HG03175 (cell line): Measurements from ENCODE around the gene SERGEF.

Experiments used
- ATAC-seq: cut with Tn5 transposase; IDR thresholded peaks from one replicate; pipeline ENCODE4 v1.9.1; 2021; ENCODE audit warnings: mild to moderate bottlenecking, moderate library complexity; ENCODE audit not compliant: unreplicated experiment

Gene SERGEF

DNA sequence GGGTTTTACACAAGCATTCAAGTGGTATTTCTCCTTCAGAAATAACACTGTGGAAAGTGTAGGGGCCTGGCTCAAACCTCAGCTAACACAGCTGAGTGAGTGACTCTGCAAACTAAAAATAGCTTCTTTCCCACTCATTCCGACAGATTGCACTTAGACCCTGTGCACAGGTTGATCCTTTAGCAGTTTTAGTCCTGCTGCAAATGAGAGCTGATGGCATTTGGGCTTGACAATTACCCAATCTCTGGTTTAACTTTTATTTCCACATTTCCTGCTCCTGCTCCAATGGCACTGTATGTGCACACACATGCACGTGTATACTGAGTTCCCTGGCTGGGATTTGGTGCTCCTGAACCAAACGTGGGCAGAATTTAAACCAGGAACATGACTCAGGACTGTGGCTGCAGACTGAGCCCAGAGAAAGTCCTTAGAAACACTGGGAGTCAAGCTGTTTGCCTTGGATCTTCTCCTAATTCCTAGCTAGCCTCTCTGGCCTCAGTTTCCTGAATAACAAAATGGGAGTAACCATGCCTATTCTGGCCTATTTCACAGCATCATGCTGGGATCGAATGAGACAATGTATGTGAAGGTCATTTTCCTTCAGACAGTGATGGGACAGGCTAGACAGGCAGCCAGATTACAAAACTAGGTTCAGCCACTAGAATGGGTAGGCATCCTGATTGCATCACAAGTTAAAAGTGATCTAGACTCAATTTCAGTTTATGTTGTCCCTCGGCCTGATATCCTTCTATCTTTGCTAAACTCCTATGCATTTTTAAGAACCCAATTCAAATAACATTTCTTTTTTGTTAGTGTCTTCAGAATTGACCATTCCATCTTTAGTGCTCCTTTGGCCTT is 58.2 kb downstream of the SERGEF start:
- no peak for ATAC-seq

DNA sequence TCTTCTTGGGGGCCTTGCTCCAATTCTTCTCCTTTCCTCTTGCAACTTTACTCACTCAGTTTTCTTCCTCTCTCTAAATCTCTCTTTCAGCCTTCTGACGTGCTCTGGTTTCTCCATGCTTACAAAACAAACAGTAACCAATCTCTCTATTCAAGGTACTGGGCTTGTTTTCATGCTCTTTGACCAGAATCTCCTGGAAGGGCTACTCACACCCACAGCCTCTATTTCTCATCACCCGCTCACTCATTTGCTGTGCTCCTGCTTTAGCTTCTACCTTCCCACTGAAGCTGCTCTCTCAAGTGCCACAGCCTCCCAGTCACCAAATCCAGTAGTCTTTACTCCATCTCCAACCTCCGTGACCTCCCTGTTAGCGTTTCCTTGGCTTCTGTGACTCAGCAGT is 60.4 kb downstream of the SERGEF start:
- no peak for ATAC-seq

DNA sequence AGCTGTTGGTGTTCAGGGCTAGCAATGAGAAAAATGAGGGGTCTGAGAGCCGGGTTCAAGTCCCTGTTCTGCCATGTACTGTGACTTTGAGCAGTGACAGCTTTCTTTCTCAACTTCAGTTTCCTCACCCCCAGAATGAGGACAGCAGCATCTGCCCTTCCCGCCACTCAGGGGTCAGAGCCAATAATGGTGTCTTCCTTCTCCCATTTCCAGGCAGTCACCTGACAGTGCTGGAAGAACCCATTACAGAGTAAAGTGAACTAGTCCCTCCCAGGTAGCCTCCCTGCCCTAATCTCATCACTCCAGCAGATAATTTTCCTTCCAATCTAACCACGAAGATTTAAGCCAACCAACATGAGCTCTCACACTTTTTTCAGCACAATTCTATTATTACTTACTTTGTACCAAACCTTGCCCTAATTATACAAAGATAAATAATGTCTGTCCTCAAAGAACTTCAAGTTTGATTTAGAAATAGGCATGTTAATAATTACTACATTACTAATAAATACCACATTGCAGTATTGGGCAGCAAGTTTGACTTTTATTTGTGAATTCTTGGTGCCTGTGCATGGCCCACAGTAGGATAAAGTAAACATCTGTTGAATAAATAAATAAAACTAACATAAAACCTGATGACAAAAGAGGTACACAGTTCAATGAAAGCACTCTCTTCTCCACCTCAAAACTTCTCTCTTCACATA is 61.0 kb downstream of the SERGEF start:
- ATAC-seq, result no peak

DNA sequence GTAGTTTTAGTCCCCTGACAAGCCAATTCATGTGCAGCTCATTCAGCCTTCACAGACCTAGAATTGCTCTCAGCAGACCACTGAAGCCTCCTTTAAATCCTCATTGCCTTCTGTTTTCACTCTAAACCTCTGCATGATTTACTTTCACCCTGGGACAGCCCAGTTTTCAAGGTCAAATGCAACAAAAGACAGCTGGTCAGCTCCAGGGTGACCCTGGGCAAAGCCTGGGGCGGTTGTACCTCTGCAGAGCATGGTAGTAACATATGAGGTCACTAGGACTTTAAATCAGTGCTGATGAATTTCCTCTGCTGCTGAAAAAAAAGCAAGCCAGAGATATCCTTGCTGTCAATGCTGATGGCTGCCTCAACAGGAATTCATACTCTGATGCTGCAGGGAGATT is 62.2 kb downstream of the SERGEF start:
- ATAC-seq, result no peak

DNA sequence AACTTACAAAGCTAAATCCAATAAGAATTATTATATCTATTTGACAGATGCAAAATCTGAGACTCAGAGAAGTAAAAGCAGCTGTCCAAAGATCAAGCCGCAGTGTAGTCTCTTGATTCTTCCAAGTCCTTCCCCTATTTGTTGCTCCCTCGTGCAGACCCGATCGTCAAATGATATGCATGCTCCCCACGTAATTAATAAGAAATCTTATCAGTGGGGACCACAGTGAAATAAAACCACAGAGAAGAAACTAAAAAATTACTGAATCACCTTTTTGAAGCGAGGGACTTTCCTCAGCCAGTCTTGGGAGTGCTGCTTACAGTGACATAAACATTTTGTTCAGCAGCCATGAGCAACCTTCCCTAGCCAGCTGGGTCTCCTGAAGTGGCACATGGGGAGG is 64.6 kb downstream of the SERGEF start:
- no peak for ATAC-seq

DNA sequence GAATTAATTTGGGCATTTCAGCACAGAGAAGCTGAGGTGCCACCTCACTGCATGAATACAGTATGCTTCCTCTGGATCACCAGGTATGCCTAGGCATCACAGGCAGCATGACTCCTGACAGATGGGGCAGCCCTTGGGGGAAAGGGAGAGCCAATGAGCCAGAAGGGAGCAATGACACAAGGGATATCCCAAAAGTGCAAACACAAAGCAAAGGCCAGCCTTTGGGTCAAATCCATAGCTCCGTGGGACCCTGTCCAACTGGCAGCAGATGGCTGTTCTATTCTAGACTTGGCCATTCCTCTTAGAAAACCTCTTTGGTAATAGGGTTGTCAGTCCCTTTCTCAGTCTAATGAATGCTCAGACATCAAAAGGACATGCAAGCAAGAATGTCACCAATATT is 73.3 kb downstream of the SERGEF start:
- no peak for ATAC-seq

DNA sequence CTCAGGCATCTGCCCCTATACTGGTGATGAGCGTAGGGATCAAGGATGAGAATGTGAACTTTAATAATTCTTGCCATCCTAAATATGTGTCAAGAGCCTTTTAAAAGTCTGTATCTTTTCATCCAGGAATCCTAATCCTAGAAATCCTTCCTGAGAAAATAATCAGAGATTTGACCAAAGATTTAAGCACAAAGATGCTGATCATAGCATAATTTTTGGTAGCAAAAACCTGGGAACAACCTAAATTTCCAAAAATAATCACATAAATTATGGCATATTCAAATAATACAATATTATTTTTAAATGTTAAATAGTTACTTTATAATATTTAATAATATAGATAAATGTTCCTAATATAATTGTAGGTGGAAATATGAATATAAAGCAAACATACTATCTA is 76.1 kb downstream of the SERGEF start:
- ATAC-seq, result no peak

DNA sequence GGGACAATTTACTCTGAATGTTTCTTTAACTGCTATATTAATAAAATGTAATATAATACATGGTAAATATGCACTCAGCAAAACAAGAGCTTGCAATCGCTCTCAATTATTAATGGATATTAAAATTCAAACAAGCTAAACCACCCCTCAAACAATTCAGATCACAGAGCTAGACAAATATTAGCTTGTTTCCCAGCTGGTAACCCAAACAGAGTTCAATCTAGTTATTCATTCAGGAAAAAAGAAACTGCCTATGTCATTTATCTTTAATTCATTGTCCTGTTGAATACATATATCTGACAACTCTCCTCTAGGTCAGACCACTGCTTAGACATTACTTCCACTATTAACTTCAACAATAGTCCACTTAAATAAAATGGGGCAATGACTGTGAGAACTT is 78.7 kb downstream of the SERGEF start:
- ATAC-seq, result no peak

DNA sequence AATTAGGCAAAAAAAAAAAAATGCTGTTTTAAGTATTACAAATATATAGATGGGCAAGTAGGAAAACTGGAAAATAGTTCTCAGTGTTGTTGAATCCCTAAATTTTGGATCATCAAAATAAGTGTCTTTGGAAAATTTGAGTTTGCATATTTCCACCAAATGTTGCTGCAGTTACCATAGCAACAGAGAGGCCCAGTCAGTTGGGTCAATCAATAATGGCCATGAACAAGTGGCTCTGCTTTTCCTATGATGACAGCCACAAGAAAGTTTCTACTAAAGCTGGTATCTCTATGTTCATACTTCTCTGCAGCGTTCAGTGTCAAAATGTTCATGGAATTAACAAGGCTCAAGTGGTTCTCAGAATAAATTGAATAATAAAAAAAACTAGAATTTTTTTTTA is 79.1 kb downstream of the SERGEF start:
- ATAC-seq, result no peak

DNA sequence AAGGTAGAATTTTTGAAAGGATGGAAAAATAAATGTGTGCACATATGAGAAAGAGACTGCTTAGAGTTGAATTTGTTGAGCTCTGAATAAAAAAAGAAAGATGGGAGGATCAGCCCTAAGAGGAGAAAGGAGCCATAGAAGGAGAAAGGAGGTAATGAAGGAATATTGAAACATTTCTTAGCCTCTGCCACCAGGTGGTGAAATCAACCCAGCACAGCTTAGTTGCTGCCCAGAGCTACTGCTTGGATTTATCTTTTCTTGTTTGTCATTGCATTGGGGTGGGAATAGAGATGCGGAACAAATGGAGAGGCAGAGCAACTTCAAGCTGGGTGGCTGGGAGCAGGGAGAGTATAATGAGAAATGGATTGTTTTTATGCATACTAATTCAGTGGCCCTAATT is 80.4 kb downstream of the SERGEF start:
- ATAC-seq, result no peak

DNA sequence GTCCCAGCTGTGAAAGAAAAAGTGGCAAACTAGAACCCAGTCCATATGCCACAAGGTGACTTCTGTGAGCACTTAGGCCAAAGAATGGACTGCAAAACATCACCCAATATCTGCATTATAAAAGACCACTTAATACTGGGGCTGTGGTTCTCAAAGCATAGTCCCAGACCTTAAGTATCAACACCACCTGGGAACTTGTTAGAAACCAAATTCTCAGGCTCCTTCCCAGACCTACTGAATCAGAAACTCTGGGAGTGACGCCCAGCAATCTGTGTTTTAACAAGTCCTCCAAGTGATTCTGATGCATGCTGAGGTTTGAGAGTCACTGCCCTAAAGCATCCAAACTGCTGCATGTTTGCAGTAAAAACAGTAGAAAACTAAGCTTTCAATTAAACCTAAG is 81.3 kb downstream of the SERGEF start:
- ATAC-seq, result no peak

DNA sequence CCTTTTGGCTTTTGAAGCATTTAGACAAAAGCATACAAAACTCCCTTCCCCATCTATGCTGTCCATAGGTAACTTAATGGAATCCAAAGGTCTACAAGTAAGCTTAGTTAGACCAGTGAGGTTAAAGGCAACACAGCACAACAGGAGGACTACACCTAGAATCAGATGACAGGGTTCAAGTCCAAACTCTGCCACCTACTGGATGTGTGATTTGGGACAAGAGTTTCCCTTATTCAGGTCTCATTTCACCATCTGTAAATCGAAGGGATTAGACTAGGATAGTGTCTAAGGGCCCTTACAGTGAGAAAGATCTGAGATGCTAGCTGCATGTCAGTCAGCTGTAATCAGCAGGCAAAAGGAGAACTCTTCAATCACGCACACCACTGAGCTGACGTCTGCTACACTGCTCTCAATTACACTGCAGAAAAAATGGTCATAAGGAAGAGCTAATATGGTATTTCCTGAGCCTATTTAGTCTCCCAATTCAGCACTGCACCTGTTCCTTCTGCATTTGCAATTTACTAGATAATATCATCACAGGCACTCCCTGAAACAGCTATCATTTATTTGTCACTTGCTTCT is 82.2 kb downstream of the SERGEF start:
- no peak for ATAC-seq

DNA sequence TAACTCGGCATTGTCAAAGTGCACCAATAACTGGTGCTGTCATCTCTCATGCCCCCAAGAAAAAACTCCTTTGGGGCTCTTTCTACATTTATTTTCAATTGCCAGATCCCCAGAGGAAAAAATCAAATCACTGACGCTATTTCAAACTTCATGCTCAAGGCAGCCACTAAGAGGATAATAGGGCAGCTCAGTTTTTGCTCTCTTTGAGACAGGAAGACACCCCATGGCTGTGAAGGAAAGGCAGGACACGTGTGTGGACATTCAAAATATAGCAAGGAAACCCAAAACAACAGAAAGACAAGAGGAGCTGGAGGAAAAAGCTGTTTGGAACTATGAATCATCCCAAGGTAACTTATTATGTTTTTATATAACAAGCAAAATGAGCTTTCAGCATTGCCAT is 83.7 kb downstream of the SERGEF start:
- ATAC-seq, result no peak

DNA sequence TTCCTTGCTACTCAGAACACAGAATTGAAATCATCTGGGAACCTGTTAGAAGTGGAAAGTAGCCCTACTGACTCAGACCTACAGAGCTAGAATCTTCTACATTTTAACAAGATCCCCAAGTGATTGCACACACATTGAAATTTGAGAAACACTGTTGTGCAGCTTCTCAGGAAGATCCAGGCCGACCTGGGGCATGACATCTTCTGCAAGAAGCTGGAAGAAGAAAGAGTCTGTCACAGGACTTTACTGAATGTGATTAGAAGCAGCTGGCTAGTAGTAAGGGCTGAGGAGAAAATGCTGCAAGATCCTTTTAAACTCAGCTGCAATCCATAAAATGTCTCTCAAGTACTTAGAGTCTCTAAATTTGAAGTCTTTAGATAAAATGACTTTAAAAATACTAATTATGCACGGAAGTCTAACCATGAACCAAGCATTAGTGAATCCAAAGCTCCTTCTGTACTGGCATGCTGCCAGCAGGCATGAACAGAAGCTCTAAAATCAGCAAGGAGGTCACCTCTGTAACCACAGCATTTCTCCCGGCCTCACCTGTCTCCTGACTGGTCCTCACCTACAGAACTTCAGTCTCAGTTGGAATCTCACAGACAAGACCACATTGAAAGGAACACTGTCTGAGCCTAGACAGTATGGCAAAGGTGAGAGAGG is 85.0 kb downstream of the SERGEF start:
- ATAC-seq, result no peak

DNA sequence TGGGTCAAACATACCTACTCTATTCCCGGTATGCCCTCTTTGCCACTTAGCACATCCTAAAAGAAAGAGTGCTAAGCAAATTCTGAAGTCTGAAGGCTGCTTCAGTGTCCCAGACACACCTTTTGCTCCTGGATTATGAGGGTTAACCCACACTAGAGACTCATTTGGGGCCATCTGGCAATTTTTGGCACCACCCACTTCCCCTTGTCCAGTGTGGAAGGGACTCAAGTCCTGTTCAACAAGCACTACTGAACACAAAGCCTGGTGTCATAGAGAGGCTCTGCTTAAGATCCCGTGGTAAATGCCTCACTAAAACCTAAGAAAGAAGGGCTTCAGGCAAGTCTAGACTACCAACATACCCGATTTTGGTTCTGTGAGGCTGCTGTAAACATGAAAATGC is 85.8 kb downstream of the SERGEF start:
- ATAC-seq, result no peak

DNA sequence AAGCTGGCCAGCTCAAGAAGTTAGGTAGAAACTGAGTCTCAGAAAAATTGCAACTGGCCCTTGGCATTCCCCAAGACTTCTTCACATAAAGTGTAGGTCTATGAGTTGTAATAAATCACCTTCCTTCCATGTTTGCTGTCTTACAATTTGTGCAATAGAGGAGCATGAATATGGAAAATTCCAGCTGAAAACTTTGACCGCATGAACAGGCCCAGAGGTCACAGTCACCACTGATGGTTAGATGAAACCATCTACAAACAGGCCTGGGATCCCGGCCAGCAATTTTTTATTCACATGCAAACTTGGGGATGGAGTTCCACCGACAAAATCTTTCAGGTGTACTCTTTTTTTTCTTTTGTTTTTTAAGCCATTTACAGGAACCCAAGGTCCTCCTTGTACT is 88.1 kb downstream of the SERGEF start:
- no peak for ATAC-seq

DNA sequence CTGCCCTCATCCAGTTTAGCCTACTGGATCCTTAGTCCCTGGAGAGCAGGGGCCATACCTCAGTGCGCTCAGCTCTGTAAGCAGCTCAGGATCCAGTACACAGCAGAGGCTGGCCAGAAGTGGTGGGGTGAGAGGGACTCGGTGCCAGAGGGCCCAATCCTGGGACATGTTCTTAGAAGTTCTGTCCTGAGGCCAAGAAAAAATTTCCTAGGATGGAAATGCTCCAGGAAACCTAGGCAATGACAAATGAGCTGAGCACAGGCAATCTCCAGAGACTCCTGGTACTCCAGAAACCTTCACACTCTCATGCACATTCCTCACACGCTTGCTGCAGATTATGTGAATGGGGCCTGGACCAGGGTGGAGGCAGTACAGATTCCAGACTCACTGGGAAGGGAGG is 89.6 kb downstream of the SERGEF start:
- no peak for ATAC-seq

DNA sequence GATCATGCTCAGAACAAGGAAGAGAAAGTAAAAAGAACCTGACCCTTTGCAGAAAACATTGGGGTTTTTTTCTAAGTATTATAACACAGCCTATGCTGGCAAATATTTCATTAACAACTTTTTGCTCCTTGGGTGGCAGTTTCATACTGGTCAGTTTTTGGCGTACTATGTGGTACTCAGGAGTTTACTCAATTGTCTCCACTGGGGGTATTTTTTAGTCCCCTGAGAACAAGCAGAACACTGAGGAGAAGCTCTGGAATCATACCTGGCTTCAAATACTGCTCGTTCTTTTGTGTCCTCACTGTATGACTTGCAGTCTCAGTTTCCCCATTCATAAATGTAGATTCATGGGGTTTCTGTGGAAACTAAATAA is 90.4 kb downstream of the SERGEF start:
- no peak for ATAC-seq

DNA sequence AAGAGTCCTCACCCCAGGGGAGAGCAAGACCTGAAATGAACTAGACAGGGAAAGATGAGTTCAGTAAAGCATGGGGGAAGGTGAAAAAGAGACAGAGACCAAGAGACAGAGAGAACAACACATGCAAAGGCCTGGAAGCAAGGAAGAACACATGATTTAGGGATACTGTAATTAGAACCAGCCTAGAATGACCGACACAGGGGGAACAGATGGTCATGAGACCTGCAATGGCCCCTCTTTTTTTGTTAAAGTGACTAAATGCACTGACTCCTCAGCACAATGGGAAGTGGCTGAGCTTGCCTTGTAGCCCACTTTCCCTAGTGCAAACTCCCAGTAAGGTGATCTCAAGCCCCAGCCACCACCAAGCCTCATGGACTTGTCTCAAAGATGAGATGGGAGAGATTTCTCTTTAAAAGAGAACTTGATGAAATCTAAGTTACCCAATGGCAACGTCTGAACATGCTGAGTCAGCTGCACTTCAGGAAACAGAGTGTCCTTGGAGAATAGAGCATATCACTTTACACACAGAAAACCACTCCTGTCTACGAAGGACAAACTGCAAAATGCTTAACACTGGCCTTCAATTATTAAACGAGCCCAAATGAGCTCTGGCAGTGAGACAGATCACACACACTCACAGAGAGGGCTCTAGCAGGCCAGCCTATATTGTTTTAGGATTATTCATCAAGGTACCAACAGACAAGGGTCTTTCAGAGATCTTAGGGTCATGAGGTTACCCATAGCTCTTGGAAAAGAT is 91.0 kb downstream of the SERGEF start:
- ATAC-seq, result no peak

DNA sequence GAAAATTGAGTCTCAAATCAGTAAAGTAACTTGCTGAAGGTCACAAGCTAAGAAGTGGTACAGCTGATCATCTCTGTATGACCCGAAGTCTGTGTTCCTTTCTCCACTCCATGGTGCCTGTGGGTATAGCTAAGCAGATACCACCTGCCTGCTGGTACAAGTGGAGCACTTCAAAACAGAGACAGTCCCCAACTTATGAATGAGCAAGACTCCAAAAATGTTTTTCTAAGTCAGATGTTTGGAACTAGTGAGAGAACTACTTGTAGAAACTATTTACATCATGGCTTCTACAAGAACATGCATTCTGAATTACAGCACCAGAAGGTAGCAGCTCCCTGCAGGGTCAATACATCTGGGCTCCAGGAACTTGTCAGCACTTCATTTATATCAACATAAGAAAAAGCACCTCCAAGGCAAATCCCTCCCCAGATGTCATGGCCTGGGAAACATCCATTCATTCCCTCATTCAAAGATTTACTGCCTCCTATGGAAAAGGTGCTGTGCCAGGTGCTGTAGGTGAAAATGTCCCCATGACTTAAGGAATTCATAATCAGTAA is 94.7 kb downstream of the SERGEF start:
- ATAC-seq, result no peak

DNA sequence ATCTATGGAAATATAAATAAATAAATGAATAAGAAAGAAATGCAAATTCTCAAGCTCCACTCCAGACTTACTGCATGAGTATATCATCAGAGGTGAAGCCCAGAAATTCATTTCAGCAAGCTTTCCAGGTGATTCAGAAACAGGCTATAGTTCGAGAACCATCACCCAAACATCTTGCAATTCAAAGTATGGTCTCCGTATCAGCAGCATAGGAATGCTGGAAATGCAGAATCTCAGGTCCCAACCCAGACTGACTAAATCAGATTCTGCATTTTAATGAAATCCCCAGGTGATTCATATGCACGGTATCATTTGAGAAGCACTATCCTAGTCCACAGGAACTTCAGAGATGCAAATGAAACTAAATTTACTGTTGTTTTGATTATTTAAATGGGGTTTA is 95.3 kb downstream of the SERGEF start:
- no peak for ATAC-seq
